HEK293 (cell line): ENCODE measurements around the gene PLEKHG3.

Experiments
- CTCF ChIA-PET: fragments of 350-600 bp; formaldehyde crosslinking; extraction: SDS; loops from one replicate; lab custom pipeline; 2021; ENCODE audit warnings: antibody characterized with exemption; lab: Yijun Ruan, JAX
- POLR2A ChIA-PET: fragments of 300-600 bp; formaldehyde crosslinking; extraction: SDS; loops from one replicate; lab custom pipeline; 2020; ENCODE audit warnings: antibody characterized with exemption, inconsistent platforms; lab: Yijun Ruan, JAX
- H3K27ac ChIP-seq: fragments of 200-500 bp; sonication (Bioruptor generic); 2 replicates; pipeline ENCODE4 v1.5.1; 2014; ENCODE audit warnings: low read depth, low read length, control low read depth, inconsistent platforms; ENCODE audit errors: extremely low read depth
- H3K36me3 ChIP-seq, 2 experiments: fragments of 200-500 bp in 1 of 2; sonication (Bioruptor generic) in 1 of 2; 1 replicate in 1 of 2; 2 replicates in 1 of 2; pipeline ENCODE4 v1.5.1; 2014 to 2017; ENCODE audit warnings: inconsistent platforms in 2 of 2, low read length in 2 of 2; ENCODE audit not compliant: control insufficient read depth in 2 of 2, insufficient read depth in 1 of 2
- H3K4me1 ChIP-seq: fragments of 200-500 bp; sonication (Bioruptor generic); 2 replicates; pipeline ENCODE4 v1.5.1; 2014; ENCODE audit warnings: mild to moderate bottlenecking, low read length, inconsistent platforms; ENCODE audit not compliant: control insufficient read depth, insufficient read depth
- H3K4me3 ChIP-seq: 2 replicates; pipeline ENCODE4 v1.5.1; 2011; ENCODE audit warnings: low read depth, mild to moderate bottlenecking, control low read depth, low read length, moderate library complexity
- H3K9me3 ChIP-seq: fragments of 200-500 bp; sonication (Bioruptor generic); 2 replicates; pipeline ENCODE4 v1.5.1; 2014; ENCODE audit warnings: low read depth, low read length, inconsistent platforms; ENCODE audit not compliant: control insufficient read depth, insufficient read depth
- KLF1 ChIP-seq: fragments of 450-650 bp; formaldehyde crosslinking; IDR thresholded peaks from 2 replicates; pipeline ENCODE4 v1.5.1; 2016; ENCODE audit warnings: missing biosample characterization, missing genetic modification characterization
- KLF9 ChIP-seq: fragments of 450-650 bp; formaldehyde crosslinking; IDR thresholded peaks from 2 replicates; pipeline ENCODE4 v1.5.1; 2016; ENCODE audit warnings: missing biosample characterization, missing genetic modification characterization, low read depth
- PRDM6 ChIP-seq: fragments of 450-650 bp; formaldehyde crosslinking; IDR thresholded peaks from 2 replicates; pipeline ENCODE4 v1.5.1; 2017; ENCODE audit warnings: missing biosample characterization, missing genetic modification characterization
- SALL2 ChIP-seq: fragments of 450-650 bp; formaldehyde crosslinking; IDR thresholded peaks from 2 replicates; pipeline ENCODE4 v1.5.0; 2017; ENCODE audit warnings: missing biosample characterization, mild to moderate bottlenecking, missing genetic modification characterization, borderline replicate concordance
- ZBTB1 ChIP-seq: fragments of 450-650 bp; formaldehyde crosslinking; IDR thresholded peaks from 2 replicates; pipeline ENCODE4 v1.5.1; 2016; ENCODE audit warnings: missing biosample characterization, missing genetic modification characterization
- ZBTB6 ChIP-seq: fragments of 450-650 bp; formaldehyde crosslinking; IDR thresholded peaks from 2 replicates; pipeline ENCODE4 v1.5.1; 2017; ENCODE audit warnings: missing biosample characterization, missing genetic modification characterization
- ZEB2 ChIP-seq: fragments of 450-650 bp; formaldehyde crosslinking; IDR thresholded peaks from 2 replicates; pipeline ENCODE4 v1.5.1; 2016; ENCODE audit warnings: missing biosample characterization, missing genetic modification characterization
- ZNF148 ChIP-seq: fragments of 450-650 bp; formaldehyde crosslinking; IDR thresholded peaks from 2 replicates; pipeline ENCODE4 v1.5.0; 2017; ENCODE audit warnings: missing biosample characterization, missing genetic modification characterization, borderline replicate concordance
- ZNF202 ChIP-seq: fragments of 450-650 bp; formaldehyde crosslinking; IDR thresholded peaks from 2 replicates; pipeline ENCODE4 v1.5.1; 2016; ENCODE audit warnings: missing biosample characterization, missing genetic modification characterization, borderline replicate concordance
- ZNF24 ChIP-seq: fragments of 450-650 bp; formaldehyde crosslinking; IDR thresholded peaks from 2 replicates; pipeline ENCODE4 v1.5.1; 2016; ENCODE audit warnings: missing biosample characterization, missing genetic modification characterization
- ZNF26 ChIP-seq: fragments of 450-650 bp; formaldehyde crosslinking; IDR thresholded peaks from 2 replicates; pipeline ENCODE4 v1.5.1; 2016; ENCODE audit warnings: missing biosample characterization, missing genetic modification characterization
- ZNF555 ChIP-seq: fragments of 450-650 bp; formaldehyde crosslinking; conservative IDR thresholded peaks from 2 replicates; pipeline ENCODE4 v1.5.1; 2017; ENCODE audit warnings: missing biosample characterization, mild to moderate bottlenecking, missing genetic modification characterization, inconsistent platforms
- ZNF580 ChIP-seq: fragments of 450-650 bp; formaldehyde crosslinking; IDR thresholded peaks from 2 replicates; pipeline ENCODE4 v1.5.1; 2016; ENCODE audit warnings: missing biosample characterization, missing genetic modification characterization
- ZNF658 ChIP-seq: fragments of 450-650 bp; formaldehyde crosslinking; IDR thresholded peaks from 2 replicates; pipeline ENCODE4; 2016; ENCODE audit warnings: missing biosample characterization, missing genetic modification characterization
- ZSCAN23 ChIP-seq: fragments of 450-650 bp; formaldehyde crosslinking; IDR thresholded peaks from 2 replicates; pipeline ENCODE4 v1.5.1; 2016; ENCODE audit warnings: missing biosample characterization, missing genetic modification characterization

PLEKHG3 gene

GRCh38 chr14:64723691-64724577 is 19.7 kb downstream of the PLEKHG3 start (continued):
- TF ChIP-seq SALL2 (tag by site-specific recombination) (no peak), ZBTB1 (no peak), ZNF555 (tag by site-specific recombination) (no peak), ZNF202 (tag by site-specific recombination) (no peak), ZBTB6 (no peak), ZNF148 (tag by site-specific recombination) (no peak), KLF9 (no peak), ZSCAN23 (tag by site-specific recombination) (no peak), ZNF580 (tag by site-specific recombination) (no peak), KLF1 (tag by site-specific recombination) (no peak), PRDM6 (no peak), ZNF26 (tag by site-specific recombination) (no peak), ZEB2 (tag by site-specific recombination) (no peak), ZNF658 (tag by site-specific recombination) (no peak)

GRCh38 chr14:64724578-64724930 is 20.3 kb downstream of the PLEKHG3 start:
- peaks cover 34% of the 10 kb centered on the region for H3K4me1 ChIP-seq
- no peaks in the 10 kb centered on the region for H3K9me3 ChIP-seq
- peaks cover 0 to 22% of the 10 kb centered on the region in 2 experiments; a peak in 1 of 3 replicates for H3K36me3 ChIP-seq
- H3K4me3 ChIP-seq: no peak overlapping the region
- ChIA-PET POLR2A (no interaction called here), CTCF (interaction anchor here (0.7 to 2.1 kb wide), 4 partner anchors 10 to 52 kb away, joined by 3 to 9 read pairs (median 3); no protein-coding TSS in a partner anchor)
- TF ChIP-seq ZNF24: no peak
- H3K27ac ChIP-seq: no peak overlapping the region
